ENCODE data around the gene TTBK1.
"Not testable (repeated sequence)": the region's sequence is repeated elsewhere in the genome, so short reads cannot be mapped to it uniquely, and the experiment has no call there.

The TTBK1 gene

DNA sequence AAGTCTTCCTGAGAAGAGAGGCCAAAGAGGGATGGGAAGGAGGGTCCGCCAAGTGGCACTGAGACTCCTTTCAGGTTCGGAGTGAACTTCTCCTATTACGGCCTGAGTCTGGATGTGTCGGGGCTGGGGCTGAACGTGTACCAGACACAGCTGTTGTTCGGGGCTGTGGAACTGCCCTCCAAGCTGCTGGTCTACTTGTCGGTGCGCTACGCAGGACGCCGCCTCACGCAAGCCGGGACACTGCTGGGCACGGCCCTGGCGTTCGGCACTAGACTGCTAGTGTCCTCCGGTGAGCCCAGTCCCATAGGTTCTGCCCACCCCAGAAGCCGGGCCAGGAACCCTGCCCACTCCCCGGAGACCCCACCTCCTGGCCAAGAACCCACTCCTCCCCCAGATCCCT is 58.8 kb downstream of the TTBK1 start:
- DNase-seq (ENCODE audit: low read depth in 2 of 2, low spot score in 1 of 2), result no peak

- not testable (repeated sequence) for DNase-seq (ENCODE audit: low read depth in 2 of 2, low spot score in 1 of 2)
Observed at GRCh38 chr6:43303006-43303405, 59.7 kb downstream of the TTBK1 start.

DNA sequence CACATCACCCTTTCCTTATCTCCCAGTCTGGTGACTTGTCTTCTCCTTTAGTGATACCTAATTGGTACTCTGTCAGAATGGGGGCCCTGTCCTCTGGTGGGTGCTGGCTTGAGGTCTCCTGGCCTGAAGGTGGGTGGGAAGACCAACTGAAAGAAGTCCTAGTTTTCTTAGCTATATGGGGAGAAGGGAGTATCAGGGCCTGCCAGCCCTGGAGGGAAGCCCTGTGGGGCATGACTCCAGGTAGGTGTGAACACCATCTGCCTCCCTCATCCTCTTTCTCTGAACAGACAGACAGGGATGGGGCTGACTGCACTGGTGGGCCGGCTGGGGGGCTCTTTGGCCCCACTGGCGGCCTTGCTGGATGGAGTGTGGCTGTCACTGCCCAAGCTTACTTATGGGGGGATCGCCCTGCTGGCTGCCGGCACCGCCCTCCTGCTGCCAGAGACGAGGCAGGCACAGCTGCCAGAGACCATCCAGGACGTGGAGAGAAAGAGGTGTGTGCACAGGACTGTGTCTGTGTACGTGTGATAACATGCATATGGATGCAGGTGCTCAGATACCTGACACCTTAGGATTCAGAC is 60.6 kb downstream of the TTBK1 start:
- DNase-seq (ENCODE audit: low read depth in 2 of 2, low spot score in 1 of 2), result no peak

DNA sequence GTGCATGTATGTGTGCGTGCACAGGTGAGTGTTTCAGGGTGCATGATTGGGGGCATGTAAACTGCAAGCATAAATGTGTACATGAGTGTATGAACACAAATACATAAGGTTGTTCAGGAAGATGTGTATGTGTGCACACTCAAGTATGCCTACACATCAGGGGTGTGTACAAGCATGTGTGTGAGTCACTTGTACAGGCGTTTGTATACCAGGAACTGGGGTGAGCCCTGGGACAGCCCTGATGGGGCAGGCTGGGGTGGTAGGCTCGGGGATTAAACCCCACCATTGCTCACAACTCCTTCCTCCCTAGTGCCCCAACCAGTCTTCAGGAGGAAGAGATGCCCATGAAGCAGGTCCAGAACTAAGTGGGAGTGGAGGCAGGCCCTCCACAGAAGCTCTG is 61.1 kb downstream of the TTBK1 start:
- DNase-seq (ENCODE audit: low read depth in 2 of 2, low spot score in 1 of 2), result no peak

DNA sequence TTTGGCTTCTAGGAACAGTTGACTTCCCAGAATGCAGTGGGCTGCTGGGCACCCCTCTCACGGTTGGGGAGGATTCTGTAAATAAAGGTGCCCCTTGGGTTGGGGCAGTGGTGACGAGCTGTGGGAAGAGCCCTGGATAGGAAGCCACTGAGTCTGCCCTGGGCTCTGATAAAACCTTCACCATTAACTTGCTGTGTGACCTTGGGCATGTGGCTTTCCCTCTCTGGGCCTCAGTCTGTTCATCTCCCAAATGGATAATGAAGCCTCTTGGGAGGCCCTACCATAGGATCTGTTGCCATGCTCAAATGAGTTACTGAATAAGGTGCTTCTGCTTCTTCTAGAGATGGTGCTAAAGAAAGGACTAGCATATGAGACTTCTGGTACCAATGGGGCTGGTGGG is 61.6 kb downstream of the TTBK1 start:
- DNase-seq (ENCODE audit: low read depth in 2 of 2, low spot score in 1 of 2), result no peak

DNA sequence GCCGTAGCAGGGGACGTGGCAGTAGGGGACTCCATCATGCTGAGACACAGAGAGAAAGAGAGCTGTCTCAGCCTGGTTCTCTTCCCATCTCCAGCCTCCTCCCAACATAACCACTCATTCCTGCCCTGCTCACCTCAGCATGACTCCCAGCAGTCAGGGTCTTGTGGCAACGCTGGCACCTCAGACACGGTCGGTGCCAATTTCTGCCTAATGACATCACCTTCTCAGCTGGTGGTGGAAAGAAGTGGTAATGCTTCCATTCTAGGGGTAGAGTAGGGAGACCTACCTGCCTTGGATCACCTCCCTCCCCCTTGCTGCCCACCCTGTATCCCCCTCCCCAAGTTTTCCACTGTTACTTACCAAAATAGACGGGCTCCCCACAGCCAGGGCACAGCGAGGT is 62.8 kb downstream of the TTBK1 start:
- no peak for DNase-seq (ENCODE audit: low read depth in 2 of 2, low spot score in 1 of 2)

DNA sequence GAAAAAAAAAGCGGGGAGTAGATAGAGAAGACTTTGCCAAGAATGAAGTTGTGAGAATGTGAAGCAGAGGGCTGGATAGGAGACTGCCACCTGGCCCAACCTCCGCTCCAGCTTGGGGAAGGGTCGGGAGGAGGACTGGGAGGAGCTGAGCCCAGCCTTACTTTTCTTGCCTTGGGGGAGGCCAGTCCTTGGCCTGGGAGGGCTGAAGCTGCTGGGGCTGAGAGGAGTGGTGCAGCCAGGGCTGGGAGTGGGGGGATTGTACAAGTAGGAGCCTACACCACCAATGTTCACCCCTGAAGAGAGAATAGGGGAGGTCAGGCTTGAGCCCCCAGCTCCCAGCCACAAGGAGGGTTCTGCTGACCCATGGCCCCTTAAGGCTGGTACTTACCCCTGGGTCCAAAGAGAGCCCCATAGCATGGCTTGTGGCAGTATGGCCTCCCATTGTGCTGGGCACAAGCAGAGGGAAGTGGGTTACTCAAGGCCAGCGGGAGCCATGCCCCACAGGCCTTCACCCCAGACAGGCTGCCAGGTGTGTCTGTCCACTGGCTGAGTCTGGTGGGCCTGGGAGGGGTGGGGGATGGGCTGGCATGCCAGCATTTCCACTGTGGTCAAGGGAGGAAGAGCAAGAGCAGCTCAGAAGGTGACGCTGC is 64.3 kb downstream of the TTBK1 start:
- DNase-seq (ENCODE audit: low read depth in 2 of 2, low spot score in 1 of 2), result no peak

DNA sequence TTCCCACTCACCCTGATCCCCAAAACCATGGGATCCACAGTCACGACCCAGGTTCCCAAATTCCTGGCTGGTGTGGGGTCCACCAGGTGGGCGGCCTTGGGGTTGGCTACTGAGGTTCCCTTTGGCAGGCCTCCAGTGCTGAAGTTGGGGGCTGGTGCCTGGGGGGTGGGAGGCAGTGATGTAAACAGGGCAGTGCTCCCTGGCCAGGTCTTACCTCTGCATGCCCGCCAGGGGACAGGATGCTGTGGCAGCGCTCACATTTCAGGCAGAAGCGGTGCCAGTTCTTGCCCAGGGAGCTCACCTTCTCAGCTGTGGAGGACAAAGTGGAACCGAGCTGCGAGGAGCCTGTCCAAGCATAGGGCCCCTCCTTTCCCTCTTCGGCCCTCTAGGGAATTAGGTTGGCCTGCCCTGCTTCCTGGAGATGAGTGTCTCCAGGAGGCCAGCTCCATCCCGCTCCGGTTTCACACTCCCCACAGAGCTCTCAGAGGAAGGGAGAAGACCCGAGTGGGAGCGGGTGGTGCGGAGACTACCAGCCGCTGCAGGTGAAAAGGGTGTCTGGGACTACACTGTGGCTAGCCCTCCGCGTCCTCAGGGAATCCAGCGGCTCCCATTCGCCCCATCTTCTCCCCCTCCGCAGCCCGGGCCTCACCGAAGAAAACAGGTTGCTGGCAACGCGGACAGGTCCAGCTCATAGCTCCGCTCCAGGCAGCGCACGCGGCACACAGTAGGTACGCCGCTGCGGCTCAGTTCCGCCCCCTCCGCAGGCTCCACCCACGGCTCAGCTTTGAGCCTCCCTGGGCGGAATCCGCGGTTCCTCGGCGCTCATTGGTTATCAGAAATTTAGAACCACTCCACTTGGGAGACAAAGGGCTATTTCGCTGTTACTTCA is 65.1 kb downstream of the TTBK1 start, which contains the start of gene CRIP3:
Gene CRIP3, minus strand, starts transcription at position 726 of the 889 bp plus-strand sequence. Its CDS starts 34 bp downstream, at position 692.
- DNase-seq (ENCODE audit: low read depth in 2 of 2, low spot score in 1 of 2), result peak in 1 of 2 donors; percentile 11

DNA sequence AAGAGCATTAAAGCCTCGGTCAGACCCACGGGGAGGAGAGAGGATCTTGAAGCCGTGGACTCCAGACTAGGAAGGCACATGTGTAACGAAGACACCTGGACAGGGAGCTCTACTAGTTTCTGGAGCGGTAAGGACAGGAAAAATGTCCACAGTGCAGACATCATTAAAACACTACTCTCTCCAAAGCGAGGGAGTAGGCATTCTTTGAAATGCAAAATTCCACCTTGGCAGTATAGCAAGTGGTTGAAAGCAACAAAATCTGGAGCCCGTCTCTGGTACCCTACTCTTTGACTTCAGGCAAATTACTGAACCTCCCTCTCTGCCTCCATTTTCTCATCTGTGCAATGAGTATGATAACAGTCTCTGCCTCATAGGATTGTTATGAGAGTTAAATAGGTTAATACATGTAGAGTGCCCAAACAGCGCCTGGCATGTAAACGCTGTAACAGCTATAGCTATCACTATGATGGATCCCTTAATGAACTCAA is 65.8 kb downstream of the TTBK1 start:
- DNase-seq (ENCODE audit: low read depth in 2 of 2, low spot score in 1 of 2), result no peak

DNA sequence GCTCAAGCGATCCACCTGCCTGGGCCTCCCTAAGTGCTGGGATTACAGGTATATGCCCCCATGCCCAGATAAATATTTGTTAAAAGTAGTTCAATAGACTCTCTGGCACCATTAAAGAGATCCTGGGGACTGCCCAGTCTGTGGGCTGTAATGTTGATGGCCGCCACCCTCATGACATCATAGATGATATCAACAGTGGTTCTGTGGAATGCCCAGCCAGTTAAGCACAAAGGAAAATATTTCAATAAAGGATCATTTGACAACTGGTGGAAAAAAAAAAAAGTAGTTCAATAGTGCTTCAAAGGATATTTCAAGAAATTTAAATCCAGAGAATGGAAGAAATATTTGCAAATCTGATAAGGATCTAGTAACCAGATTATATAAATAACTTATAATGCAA is 66.9 kb downstream of the TTBK1 start:
- DNase-seq (ENCODE audit: low read depth in 2 of 2, low spot score in 1 of 2), result no peak

DNA sequence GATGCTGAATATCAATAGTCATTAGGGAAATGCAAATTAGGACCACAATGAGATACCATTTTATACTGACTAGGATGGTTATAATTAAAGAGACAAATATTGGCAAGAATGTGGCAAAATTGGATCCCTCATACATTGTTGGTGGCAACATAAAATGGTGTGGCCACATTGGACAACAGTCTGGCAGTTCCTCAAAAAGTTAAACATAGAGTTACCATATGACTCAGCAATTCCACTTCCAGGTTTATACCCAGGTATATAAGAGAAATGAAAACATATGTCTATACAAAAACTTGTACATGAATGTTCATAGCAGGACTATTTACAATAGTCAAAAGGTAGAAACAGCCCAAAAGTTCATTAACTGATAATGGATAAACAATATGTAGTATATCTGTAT is 67.3 kb downstream of the TTBK1 start:
- no peak for DNase-seq (ENCODE audit: low read depth in 2 of 2, low spot score in 1 of 2)

DNA sequence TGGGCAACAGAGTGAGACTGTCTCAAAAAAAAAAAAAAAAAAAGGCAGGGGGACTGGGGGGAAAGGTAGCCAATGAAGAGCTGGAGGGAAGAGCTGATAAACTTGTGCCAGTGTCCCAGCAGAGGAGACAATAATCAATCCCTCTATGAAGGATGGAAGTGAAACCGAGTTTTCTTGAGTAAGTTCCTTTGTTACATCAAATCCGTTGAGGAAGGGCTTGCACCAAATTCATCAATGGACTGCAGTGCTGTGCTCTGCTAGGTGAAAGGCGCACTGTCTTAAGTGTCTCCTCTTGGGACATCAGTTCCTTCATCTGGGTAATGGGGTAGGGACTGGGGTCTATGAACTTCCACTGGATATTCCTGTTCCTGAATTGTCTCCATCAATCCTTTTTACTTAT is 68.4 kb downstream of the TTBK1 start:
- DNase-seq (ENCODE audit: low read depth in 2 of 2, low spot score in 1 of 2), result no peak

DNA sequence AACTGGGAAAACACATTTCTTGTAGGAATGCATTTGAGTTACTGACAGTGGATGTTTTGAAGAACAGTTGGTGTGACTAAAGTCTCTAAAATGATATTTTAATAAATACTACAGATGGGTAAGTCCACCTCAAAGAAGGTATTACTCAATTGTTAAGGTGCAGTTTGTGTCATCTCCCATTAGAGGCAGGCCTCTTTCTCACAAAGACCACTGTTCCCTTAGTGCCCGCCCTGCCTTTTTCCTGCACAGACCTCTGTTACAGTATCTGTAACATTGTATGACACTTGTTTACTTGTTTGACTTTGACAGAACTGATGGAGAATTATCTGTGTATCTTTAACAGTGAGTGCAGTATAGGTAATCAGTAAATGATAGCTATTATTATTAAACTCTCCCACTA is 70.5 kb downstream of the TTBK1 start:
- DNase-seq (ENCODE audit: low read depth in 2 of 2, low spot score in 1 of 2), result no peak

GRCh38 chr6:43318011-43318410 is 74.7 kb downstream of the TTBK1 start:
- DNase-seq (ENCODE audit: low read depth in 2 of 2, low spot score in 1 of 2), result no peak

DNA sequence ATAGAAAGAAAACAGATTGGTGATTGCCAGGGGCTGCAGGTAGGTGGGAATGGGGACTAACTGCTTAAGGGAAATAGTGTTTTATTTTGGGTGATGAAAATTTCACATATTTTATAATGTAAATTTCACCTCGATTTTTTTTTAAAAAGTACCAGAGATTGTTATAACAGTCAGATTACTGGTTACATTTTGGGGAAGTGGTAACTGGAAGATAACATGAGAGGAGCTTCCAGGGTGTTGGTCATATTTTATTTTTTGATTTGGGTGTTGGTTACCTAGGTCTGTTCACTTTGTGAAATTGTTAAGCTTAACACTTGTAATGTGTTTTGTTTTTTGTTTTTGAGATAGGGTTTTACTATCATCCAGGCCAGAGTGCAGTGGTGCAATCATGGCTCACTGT is 82.6 kb downstream of the TTBK1 start:
- no peak for DNase-seq (ENCODE audit: low read depth in 2 of 2, low spot score in 1 of 2)

DNA sequence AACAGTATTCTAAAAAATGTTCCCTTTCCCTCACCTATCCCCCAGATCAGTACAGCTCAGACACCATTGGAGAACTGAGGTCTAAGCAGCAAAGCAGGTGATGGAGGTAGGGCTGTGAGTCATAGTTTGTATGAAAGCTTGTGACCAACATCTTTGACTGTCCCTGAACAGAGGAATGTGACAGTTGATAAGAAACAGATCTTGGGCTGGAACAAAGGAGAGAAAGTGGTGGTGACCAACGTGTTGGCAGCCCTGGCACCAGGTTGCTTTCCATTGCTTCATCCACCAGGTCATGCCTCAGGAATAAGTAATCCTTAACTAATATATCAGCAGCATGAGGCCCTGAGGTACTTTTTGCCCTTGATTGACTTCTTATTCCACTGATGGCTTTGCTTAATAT is 85.2 kb downstream of the TTBK1 start:
- no peak for DNase-seq (ENCODE audit: low read depth in 2 of 2, low spot score in 1 of 2)

- DNase-seq (ENCODE audit: low read depth in 2 of 2, low spot score in 1 of 2), result no peak
Observed at GRCh38 chr6:43331470-43331869, 88.2 kb downstream of the TTBK1 start.

DNA sequence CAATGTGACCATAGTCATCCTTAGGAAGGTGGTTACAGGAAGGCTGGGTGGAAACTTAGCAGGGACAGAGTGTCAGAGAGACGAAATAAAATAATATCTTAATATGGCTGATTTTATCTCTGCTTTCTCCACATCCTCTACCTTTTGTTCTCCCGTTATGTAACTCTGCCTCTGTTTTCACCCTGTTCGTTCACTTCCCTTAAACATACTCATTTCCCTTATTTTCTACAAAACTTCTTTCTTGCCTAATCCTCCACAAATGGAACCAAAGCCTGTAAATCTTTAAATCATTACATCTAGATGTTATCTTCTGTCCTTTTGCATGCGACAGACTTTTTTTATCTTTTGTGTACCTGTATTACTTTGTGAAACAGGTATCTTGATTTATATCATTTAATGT is 88.6 kb downstream of the TTBK1 start:
- no peak for DNase-seq (ENCODE audit: low read depth in 2 of 2, low spot score in 1 of 2)

DNA sequence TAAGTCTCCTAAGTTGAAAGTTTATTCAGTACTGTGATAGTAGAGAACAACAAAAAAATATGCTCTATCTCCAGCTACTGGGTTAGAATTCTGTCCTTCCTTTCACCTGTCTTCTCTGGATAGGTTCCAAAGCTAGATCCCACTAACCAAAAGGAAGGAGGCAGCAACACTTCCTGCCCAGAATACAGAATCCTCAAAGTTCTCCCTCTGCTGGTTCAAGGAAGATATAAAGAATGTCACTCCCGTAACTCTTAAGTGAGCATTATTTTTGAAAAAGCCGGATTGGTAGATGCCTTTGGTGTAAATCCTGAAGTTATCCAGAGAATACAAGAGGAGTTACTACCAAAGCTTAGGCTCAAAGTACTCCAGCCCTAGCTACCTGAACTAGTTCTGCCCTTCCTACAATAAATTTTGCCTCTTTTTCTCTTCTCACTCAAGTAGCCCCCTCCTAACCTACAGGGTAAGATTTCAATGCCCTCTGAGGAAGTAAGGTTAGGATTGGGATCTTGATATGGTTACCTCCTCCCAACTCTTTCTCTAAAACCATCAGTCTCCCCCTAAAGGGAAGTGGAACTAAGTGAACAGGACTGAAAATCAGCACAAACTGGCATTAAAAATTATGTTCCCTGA is 91.3 kb downstream of the TTBK1 start:
- DNase-seq (ENCODE audit: low read depth in 2 of 2, low spot score in 1 of 2), result no peak

GRCh38 chr6:43335469-43335868 is 92.2 kb downstream of the TTBK1 start:
- DNase-seq (ENCODE audit: low read depth in 2 of 2, low spot score in 1 of 2), result no peak

DNA sequence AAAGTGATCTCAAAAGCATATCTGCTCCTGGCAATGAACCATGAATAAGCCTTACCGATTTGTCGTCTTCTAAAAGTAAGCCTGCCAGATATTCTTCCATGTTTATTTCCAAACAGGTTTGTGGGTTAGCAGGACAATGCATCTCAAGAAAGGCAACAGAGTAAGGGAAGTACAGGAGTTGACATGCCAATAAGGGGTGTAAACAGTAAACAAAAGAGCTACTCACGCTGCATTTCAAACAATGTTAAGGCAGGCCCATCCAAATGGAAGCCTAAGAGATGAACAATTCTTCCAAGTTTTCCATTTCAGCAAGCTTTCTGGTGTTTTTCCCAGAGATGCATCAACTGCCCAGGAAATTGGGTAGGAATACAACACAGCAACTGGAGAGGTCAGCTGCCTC is 93.1 kb downstream of the TTBK1 start:
- no peak for DNase-seq (ENCODE audit: low read depth in 2 of 2, low spot score in 1 of 2)
